ENCODE data around the gene HSPA4.
A peak's percentile ranks its signal among the peaks of the same experiment; 100 is the strongest.

Gene HSPA4

GRCh38 chr5:133106761-133107572, 55.2 kb downstream of the HSPA4 start:
- DNase-seq, result no peak

DNA sequence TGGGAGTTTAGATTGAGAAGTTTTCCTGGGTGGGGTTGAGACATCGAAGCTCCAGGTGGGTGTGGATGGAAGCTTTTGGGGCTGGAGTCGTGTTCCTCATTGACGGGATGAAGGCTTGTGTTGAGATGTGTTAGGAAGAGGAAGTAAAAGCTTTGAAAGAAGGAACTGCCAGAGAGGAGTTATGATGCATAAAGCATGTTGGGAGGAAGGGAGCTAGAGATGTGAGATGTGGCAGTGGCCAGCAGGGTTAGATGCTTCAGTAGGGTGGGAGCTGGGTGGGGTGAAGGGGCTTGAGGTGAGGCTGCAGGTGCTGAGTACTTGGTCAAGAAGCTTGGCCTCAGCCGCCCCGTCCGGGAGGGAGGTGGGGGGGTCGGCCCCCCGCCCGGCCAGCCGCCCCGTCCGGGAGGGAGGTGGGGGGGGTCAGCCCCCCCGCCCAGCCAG, 56.7 kb downstream of the HSPA4 start:
- DNase-seq, result no peak

DNA sequence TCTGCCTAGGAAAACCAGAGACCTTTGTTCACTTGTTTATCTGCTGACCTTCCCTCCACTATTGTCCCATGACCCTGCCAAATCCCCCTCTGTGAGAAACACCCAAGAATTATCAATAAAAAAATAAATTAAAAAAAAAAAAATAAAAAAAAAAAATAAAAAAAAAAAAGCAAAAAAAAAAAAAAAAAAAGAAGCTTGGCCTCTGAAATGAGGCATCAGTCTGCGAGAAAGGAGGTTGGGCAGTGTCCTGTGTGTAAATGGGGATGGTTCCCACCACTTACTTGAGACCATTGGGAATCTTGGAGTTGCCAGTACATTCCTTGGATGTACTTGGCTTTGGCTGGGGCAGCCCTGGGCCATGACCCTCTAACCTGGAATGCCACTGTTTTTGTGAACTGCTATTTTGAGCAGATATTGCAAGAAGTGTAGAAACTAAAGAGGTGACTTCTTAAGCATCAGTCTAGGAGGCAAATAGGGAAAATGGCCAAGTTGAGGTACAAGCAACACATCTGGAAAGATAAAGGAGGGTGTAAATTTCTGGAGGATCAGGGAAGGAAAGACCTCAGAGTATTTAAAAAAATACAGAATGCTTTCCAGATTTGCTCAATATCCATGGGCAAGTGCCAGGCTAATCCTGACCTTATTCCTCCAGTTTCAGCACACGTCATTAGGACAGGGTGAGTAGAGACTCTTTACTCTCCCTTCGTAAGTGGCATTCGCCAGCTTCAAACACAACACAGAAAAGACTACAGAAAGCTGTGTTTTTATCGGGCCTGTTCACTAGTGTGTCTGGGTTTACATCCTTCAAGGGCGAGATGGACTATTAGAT, 58.1 kb downstream of the HSPA4 start:
- no peak for DNase-seq

GRCh38 chr5:133110709-133111108, 58.9 kb downstream of the HSPA4 start:
- no peak for DNase-seq

GRCh38 chr5:133111299-133111698, 59.5 kb downstream of the HSPA4 start:
- DNase-seq, result peak; percentile 80

GRCh38 chr5:133112026-133112660, 60.3 kb downstream of the HSPA4 start:
- no peak for DNase-seq

- peak; percentile 55 for DNase-seq
Observed at GRCh38 chr5:133113331-133114061, 61.7 kb downstream of the HSPA4 start.

GRCh38 chr5:133114166-133114932, 62.5 kb downstream of the HSPA4 start:
- no peak for DNase-seq

DNA sequence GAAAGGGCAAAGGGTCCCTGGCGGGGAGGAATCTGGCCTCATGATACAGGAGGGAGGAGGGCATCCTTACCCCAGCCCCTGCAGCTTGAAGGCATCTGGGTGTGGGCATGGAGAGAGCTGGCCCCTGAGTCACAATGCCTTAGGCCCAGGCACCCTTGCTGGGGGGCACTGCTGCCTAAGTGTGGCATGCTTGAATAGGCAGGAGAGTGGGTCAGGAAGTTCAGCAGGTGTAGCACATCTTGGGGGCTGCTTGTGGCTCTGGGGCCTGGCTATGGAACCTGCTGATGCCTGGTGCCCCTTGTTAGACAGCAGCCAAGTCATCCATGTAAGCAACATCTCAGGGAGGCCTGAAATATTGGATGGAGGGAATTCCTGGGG, 63.1 kb downstream of the HSPA4 start:
- DNase-seq, result no peak

GRCh38 chr5:133116601-133117000, 64.8 kb downstream of the HSPA4 start:
- DNase-seq, result no peak

- no peak for DNase-seq
Observed at GRCh38 chr5:133117166-133117911, 65.5 kb downstream of the HSPA4 start.

- no peak for DNase-seq
Observed at GRCh38 chr5:133117912-133118445, 66.2 kb downstream of the HSPA4 start.

DNA sequence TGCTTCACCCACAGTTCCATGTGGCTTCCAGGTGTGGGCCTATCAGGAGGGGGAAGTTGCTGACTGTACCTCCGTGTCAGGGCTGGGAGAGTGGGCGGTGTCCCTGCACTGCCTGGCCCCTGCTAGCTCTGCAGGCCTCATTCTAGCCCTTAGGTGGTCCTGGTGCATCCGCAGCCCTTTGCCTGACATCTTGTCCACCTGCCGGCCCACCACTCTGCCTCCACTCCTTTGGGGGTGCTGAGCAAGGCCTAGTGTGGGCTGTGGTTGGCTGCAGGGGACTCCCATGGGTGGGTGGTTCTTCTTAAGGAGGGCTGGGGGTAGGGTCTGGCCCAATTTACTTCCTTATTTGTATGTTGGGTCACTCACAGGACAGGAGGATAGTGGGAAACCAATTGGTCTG, 66.9 kb downstream of the HSPA4 start:
- no peak for DNase-seq

GRCh38 chr5:133119233-133119711, 67.5 kb downstream of the HSPA4 start:
- no peak for DNase-seq

DNA sequence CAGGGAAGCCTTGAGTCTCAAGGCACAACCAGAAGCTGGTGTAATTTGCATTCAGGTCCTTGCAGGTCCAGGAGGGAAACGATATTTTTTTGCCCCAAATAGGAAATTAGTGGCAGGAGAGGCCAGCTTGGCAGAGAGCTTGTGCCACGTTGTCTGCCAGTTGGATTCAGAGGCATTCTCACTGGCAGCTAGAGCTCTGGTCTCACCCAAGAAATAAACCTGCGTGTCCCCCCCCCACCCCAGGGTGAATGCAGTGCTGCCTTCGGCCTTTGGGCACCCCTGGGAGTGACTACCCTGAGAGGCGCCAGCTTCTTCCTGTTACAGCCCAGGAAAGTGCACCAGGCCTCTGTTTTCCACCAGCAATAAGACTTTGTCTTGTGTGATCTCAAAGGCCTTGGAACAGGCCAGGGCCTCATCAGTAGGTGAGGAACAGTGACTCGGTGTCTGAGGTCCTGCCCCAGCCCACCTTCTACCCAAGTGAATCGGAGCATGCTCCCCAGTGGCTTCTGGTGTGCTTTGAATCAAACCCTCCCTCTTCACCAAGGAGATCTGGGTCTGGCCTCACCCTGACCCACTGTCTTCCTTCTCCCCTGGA, 68.4 kb downstream of the HSPA4 start:
- no peak for DNase-seq

DNA sequence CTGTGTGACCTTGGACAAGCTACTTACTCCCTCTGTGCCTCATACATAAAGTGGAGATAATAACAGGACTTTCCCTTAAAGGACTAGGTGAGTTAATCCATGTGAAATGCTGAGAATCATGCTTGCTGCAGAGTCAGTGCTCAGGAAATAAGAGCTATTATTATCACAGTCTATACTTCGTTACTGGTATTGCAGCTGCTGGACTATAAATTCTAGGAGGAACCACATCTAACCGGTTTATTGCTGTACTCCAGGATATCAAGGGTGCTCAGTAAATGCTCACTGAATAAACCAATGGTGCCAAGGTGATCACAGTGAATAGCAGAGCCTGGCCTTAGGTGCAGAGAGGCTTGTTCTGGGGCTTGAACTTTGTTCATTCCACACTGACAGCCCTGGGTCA, 69.3 kb downstream of the HSPA4 start:
- DNase-seq, result no peak

GRCh38 chr5:133121611-133122150, 69.9 kb downstream of the HSPA4 start:
- no peak for DNase-seq

DNA sequence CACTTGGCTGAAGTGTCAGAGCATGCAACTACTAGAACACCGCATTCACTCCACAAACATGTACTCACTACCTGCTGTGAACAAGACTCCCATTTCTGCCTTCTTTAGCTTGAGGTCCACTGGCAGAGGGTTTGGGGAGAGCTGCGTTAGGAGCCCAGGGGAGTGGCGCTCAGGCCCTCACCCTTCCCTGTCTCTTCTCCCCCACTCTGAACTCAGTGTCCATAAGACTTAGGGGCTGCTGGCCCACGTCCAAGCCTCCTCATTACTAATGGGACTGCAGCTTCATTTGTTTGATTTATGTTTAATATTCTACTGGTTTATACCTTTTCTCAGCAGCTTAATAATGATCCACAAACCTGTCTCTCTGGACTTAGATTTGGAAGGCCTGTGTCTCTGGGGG, 70.9 kb downstream of the HSPA4 start:
- DNase-seq, result no peak

- DNase-seq, result no peak
Observed at GRCh38 chr5:133123297-133123696, 71.5 kb downstream of the HSPA4 start.

DNA sequence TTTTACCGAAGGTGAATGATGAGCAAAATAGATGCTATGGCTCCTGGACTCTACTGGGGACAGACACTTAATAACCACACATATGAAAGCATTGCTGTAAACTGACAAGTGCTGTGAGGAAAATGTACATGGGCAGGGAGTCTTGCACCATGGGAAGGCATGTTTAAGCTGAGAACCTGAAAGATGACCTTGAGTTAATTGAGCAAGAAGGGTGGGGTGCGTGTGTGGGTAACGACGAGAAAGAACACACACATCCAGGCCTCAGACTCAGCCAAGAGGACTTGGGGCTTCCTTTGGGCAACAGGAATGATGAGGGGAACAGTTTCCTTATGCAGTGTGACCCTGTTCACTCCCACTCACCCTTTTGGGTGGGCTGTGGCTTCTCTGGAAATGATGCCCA, 73.1 kb downstream of the HSPA4 start:
- no peak for DNase-seq
